Smooth muscle cell of the brain vasculature (primary cell): ENCODE measurements around the gene PRTFDC1.
"Not testable (repeated sequence)": the region's sequence is repeated elsewhere in the genome, so short reads cannot be mapped to it uniquely, and the experiment has no call there.

Experiments
- DNase-seq: peaks from one replicate; pipeline ENCODE4 v3.0.0-alpha.2; 2012; ENCODE audit warnings: low read depth, low spot score

The PRTFDC1 gene

GRCh38 chr10:24844742-24845141 is 107.7 kb downstream of the PRTFDC1 start:
- no peak for DNase-seq

GRCh38 chr10:24843256-24843655 is 109.2 kb downstream of the PRTFDC1 start:
- DNase-seq, result no peak

- no peak for DNase-seq
Observed at GRCh38 chr10:24842856-24843255, 109.5 kb downstream of the PRTFDC1 start.

GRCh38 chr10:24841530-24841929 is 110.9 kb downstream of the PRTFDC1 start:
- DNase-seq, result no peak

- no peak for DNase-seq
Observed at GRCh38 chr10:24840784-24841183, 111.6 kb downstream of the PRTFDC1 start.

- DNase-seq, result not testable (repeated sequence)
Observed at GRCh38 chr10:24837781-24838180, 114.6 kb downstream of the PRTFDC1 start.

- no peak for DNase-seq
Observed at GRCh38 chr10:24834869-24835268, 117.5 kb downstream of the PRTFDC1 start.

GRCh38 chr10:24826009-24826408 is 126.4 kb downstream of the PRTFDC1 start:
- no peak for DNase-seq

- no peak for DNase-seq
Observed at GRCh38 chr10:24825551-24825950, 126.9 kb downstream of the PRTFDC1 start.

- DNase-seq, result no peak
Observed at GRCh38 chr10:24824536-24824935, 127.9 kb downstream of the PRTFDC1 start.

- DNase-seq, result no peak
Observed at GRCh38 chr10:24824124-24824523, 128.3 kb downstream of the PRTFDC1 start.

- DNase-seq, result no peak
Observed at GRCh38 chr10:24822590-24822989, 129.8 kb downstream of the PRTFDC1 start.

GRCh38 chr10:24821986-24822385 is 130.4 kb downstream of the PRTFDC1 start:
- no peak for DNase-seq

- DNase-seq, result no peak
Observed at GRCh38 chr10:24816868-24817396, 135.5 kb downstream of the PRTFDC1 start.

GRCh38 chr10:24814568-24815313 is 137.7 kb downstream of the PRTFDC1 start:
- no peak for DNase-seq

GRCh38 chr10:24813856-24814255 is 138.6 kb downstream of the PRTFDC1 start:
- DNase-seq, result no peak

- no peak for DNase-seq
Observed at GRCh38 chr10:24806262-24806661, 146.1 kb downstream of the PRTFDC1 start.

- no peak for DNase-seq
Observed at GRCh38 chr10:24804956-24805355, 147.4 kb downstream of the PRTFDC1 start.

GRCh38 chr10:24804392-24804791 is 148.0 kb downstream of the PRTFDC1 start:
- DNase-seq, result no peak

GRCh38 chr10:24802378-24802777 is 150.0 kb downstream of the PRTFDC1 start:
- DNase-seq, result no peak

- DNase-seq, result no peak
Observed at GRCh38 chr10:24800861-24801260, 151.5 kb downstream of the PRTFDC1 start.
